ENCODE measurements around the gene PHLDA3.

Gene PHLDA3

GRCh38 chr1:201468844-201469644 is at the start of gene PHLDA3:
TSS of gene PHLDA3 (minus strand) at chr1:201469188. CDS start at chr1:201468786, 402 bp downstream.
- peak; percentile 70 to 92 (median 81) for DNase-seq

- peak in 1 of 3 donors; percentile 44 for DNase-seq
These were observed 49.1 kb upstream of the PHLDA3 start for GRCh38 chr1:201518071-201518470.

- no peak for DNase-seq
These were observed 48.6 kb upstream of the PHLDA3 start for GRCh38 chr1:201517631-201518030.

- no peak for DNase-seq
These were observed 47.6 kb upstream of the PHLDA3 start for GRCh38 chr1:201516511-201517127.

- DNase-seq: no peak
These were observed 46.9 kb upstream of the PHLDA3 start for GRCh38 chr1:201515895-201516294.

- DNase-seq: no peak
These were observed 46.2 kb upstream of the PHLDA3 start for GRCh38 chr1:201515062-201515750.

- no peak for DNase-seq
These were observed 45.5 kb upstream of the PHLDA3 start for GRCh38 chr1:201514466-201514865.

- no peak for DNase-seq
These were observed 44.7 kb upstream of the PHLDA3 start for GRCh38 chr1:201513498-201514243.

- peak; percentile 63 to 69 (median 66) for DNase-seq
These were observed 43.1 kb upstream of the PHLDA3 start for GRCh38 chr1:201511941-201512539.

- DNase-seq: no peak
These were observed 42.5 kb upstream of the PHLDA3 start for GRCh38 chr1:201511396-201511940.

- DNase-seq: no peak
These were observed 41.7 kb upstream of the PHLDA3 start for GRCh38 chr1:201510734-201511133.

- DNase-seq: no peak
These were observed 40.8 kb upstream of the PHLDA3 start for GRCh38 chr1:201509601-201510374.

GRCh38 chr1:201508809-201509208 is 39.8 kb upstream of the PHLDA3 start:
- DNase-seq: no peak

GRCh38 chr1:201507360-201507675 is 38.3 kb upstream of the PHLDA3 start:
- no peak for DNase-seq

GRCh38 chr1:201506557-201507359 is 37.8 kb upstream of the PHLDA3 start, which contains the start of gene CSRP1:
TSS of gene CSRP1 (minus strand) at chr1:201507123. CDS start at chr1:201496303, 10,820 bp downstream.
- peak; percentile 90 to 95 (median 92) for DNase-seq

- DNase-seq: no peak
These were observed 37.1 kb upstream of the PHLDA3 start for GRCh38 chr1:201506092-201506491.

- DNase-seq: peak; percentile 58 to 67 (median 61)
These were observed 36.5 kb upstream of the PHLDA3 start for GRCh38 chr1:201505503-201505890.

GRCh38 chr1:201504799-201505502 is 36.0 kb upstream of the PHLDA3 start:
- DNase-seq: no peak

- DNase-seq: no peak
These were observed 35.2 kb upstream of the PHLDA3 start for GRCh38 chr1:201504179-201504631.

All from suppressor macrophage treated with lipopolysaccharide for 1 hour (primary cell).